DMS79 (cell line): ENCODE results near the gene PRR5L.

Experiments
- DNase-seq: peaks from one replicate; lab custom pipeline; 2025; lab: John Stamatoyannopoulos, UW

The PRR5L gene

GRCh38 chr11:36402568-36403170, 106.6 kb downstream of the PRR5L start:
- no peak for DNase-seq

- no peak for DNase-seq
These were observed 107.6 kb downstream of the PRR5L start for GRCh38 chr11:36403661-36404060.

- no peak for DNase-seq
These were observed 108.7 kb downstream of the PRR5L start for GRCh38 chr11:36404831-36405230.

- DNase-seq = no peak
These were observed 109.7 kb downstream of the PRR5L start for GRCh38 chr11:36405585-36406367.

- DNase-seq = no peak
These were observed 111.3 kb downstream of the PRR5L start for GRCh38 chr11:36407356-36407755.

- DNase-seq = no peak
These were observed 112.5 kb downstream of the PRR5L start for GRCh38 chr11:36408498-36409136.

- no peak for DNase-seq
These were observed 113.2 kb downstream of the PRR5L start for GRCh38 chr11:36409152-36409816.

- no peak for DNase-seq
These were observed 115.1 kb downstream of the PRR5L start for GRCh38 chr11:36411202-36411640.

- no peak for DNase-seq
These were observed 116.8 kb downstream of the PRR5L start for GRCh38 chr11:36412781-36413383.

- no peak for DNase-seq
These were observed 121.1 kb downstream of the PRR5L start for GRCh38 chr11:36417154-36417553.

- DNase-seq = no peak
These were observed 123.8 kb downstream of the PRR5L start for GRCh38 chr11:36419791-36420424.

- no peak for DNase-seq
These were observed 125.6 kb downstream of the PRR5L start for GRCh38 chr11:36421546-36422155.

- peak; percentile 31 for DNase-seq
These were observed 129.5 kb downstream of the PRR5L start for GRCh38 chr11:36425561-36426081.

- no peak for DNase-seq
These were observed 130.2 kb downstream of the PRR5L start for GRCh38 chr11:36426226-36426848.

- DNase-seq = no peak
These were observed 131.0 kb downstream of the PRR5L start for GRCh38 chr11:36427079-36427478.

GRCh38 chr11:36427876-36428275, 131.8 kb downstream of the PRR5L start:
- DNase-seq = no peak

GRCh38 chr11:36431429-36432092, 135.5 kb downstream of the PRR5L start:
- DNase-seq = no peak

GRCh38 chr11:36432093-36432469, 136.0 kb downstream of the PRR5L start:
- DNase-seq = no peak

GRCh38 chr11:36432738-36433137, 136.7 kb downstream of the PRR5L start:
- DNase-seq = no peak

- DNase-seq = no peak
These were observed 140.0 kb downstream of the PRR5L start for GRCh38 chr11:36436064-36436463.
